ENCODE results near the gene OASL.

GRCh38 chr12:121005346-121005815 lies 33.7 kb downstream of the OASL start:
- TF ChIP-seq CTCF (conservative IDR thresholded peaks at IDR 0.05 in 1 of 2, IDR thresholded peaks at IDR 0.05 in 1 of 2; ENCODE audit: extremely low read depth in 1 of 2, insufficient read depth in 1 of 2, low read depth in 1 of 2, low read length in 2 of 2): peak; percentile 67 to 78
- no peak for TF ChIP-seq EZH2 (IDR thresholded peaks at IDR 0.05; ENCODE audit: borderline replicate concordance, low read length)
